IPS DF 6.9 (cell line): ENCODE measurements around the gene TUBB.
"Not testable (repeated sequence)": the region's sequence is repeated elsewhere in the genome, so short reads cannot be mapped to it uniquely, and the experiment has no call there.

Experiments
- DNase-seq: peaks from one replicate; pipeline ENCODE4 v3.0.0-alpha.2; 2013; ENCODE audit warnings: low read depth, low spot score
- H3K27ac ChIP-seq: one replicate; pipeline ENCODE4 v1.5.1; 2013; ENCODE audit warnings: low read length, control low read depth
- H3K27me3 ChIP-seq: 2 replicates; pipeline ENCODE4 v1.6.1; 2013; ENCODE audit warnings: mild to moderate bottlenecking, low read length; ENCODE audit not compliant: control insufficient read depth, insufficient read depth
- H3K36me3 ChIP-seq: 2 replicates; pipeline ENCODE4 v1.6.1; 2013; ENCODE audit warnings: low read length; ENCODE audit not compliant: control insufficient read depth, insufficient read depth
- H3K4me1 ChIP-seq: 2 replicates; pipeline ENCODE4 v1.6.1; 2013; ENCODE audit warnings: low read length; ENCODE audit not compliant: control insufficient read depth, insufficient read depth
- H3K4me3 ChIP-seq: 2 replicates; pipeline ENCODE4 v1.5.1; 2013; ENCODE audit warnings: mild to moderate bottlenecking, low read length
- H3K9me3 ChIP-seq: 2 replicates; pipeline ENCODE4 v1.6.1; 2013; ENCODE audit warnings: low read length, inconsistent platforms; ENCODE audit not compliant: control insufficient read depth, insufficient read depth
- WGBS: extraction: QIAGEN DNeasy Blood & Tissue Kit; methylation state at CpG from one replicate; pipeline ENCODE4 v1.1.7; 2013; ENCODE audit warnings: mixed read lengths, missing lambda C conversion rate; ENCODE audit not compliant: insufficient read length, insufficient coverage; 5-methylcytosine and 5-hydroxymethylcytosine counted together

The TUBB gene

GRCh38 chr6:30709101-30709868 is 10.9 kb upstream of the TUBB start:
- Histone ChIP-seq H3K27ac (no peak overlapping the region), H3K36me3 (peaks cover 29% of the 10 kb centered on the region), H3K27me3 (no peaks in the 10 kb centered on the region), H3K4me3 (no peak overlapping the region), H3K9me3 (no peaks in the 10 kb centered on the region), H3K4me1 (no peaks in the 10 kb centered on the region)
- DNase-seq = no peak
- no CpG with 5 or more reads among the region's 2 CpGs for WGBS

DNA sequence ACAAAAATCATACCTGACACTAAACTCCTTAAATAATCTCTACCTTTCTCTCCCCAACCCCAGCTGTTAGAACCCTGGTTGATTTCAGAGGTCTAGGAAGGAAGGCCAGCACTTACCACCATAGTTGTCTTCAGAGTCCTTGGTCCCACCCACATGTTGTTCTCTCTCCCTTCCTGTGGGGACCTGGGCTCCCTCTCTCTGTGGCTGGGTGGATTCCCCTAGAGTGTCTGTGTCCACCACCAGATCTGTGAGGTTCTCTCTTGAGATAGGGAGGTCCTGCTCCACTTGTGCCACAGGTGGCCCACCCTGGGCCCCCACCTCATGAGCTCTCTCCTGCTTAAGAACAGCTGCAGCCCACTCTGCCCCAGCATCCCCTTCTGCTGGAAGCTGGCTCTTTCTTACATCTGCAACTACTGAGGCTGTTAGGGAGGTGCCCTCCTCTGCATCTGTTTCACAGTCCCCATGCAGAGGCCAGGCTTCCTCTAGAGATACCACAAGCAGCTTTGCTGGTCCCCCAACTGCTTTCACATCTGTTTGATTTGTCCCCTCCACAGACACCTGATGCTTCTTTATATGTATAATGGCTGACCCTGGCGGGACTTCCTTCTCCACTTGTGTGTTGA is 8.3 kb upstream of the TUBB start:
- H3K36me3 ChIP-seq = peaks cover 28% of the 10 kb centered on the region
- no peak overlapping the region for H3K27ac ChIP-seq
- H3K9me3 ChIP-seq = no peaks in the 10 kb centered on the region
- H3K27me3 ChIP-seq = no peaks in the 10 kb centered on the region
- no peak overlapping the region for H3K4me3 ChIP-seq
- DNase-seq = no peak
- no peaks in the 10 kb centered on the region for H3K4me1 ChIP-seq
- WGBS = no CpG with 5 or more reads among the region's 1 CpG

GRCh38 chr6:30712441-30712945 is 7.7 kb upstream of the TUBB start:
- Histone ChIP-seq H3K4me3 (no peak overlapping the region), H3K36me3 (peaks cover 24% of the 10 kb centered on the region), H3K9me3 (no peaks in the 10 kb centered on the region), H3K27ac (no peak overlapping the region), H3K4me1 (no peaks in the 10 kb centered on the region), H3K27me3 (no peaks in the 10 kb centered on the region)
- no peak for DNase-seq
- WGBS = no CpG with 5 or more reads among the region's 7 CpGs

DNA sequence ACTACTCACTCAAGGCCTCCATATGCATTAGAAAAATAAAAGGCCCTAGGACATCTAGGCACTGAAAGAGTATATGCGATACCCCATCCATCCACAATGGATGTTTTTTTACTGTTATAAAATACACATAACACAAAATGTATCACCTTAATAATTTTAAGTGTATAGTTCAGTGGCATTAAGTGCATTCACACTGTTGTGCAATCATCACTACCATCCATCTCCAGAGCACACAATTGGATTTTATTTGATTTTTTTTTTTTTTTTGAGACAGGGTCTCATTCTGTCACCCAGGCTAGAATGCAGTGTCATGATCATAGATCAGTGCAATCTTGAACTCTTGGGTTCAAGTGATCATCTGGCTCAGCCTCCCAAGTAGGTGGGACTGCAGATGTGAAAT is 5.9 kb upstream of the TUBB start:
- no peak overlapping the region for H3K27ac ChIP-seq
- H3K4me1 ChIP-seq = no peaks in the 10 kb centered on the region
- H3K9me3 ChIP-seq = no peaks in the 10 kb centered on the region
- no peak overlapping the region for H3K4me3 ChIP-seq
- peaks cover 19% of the 10 kb centered on the region for H3K36me3 ChIP-seq
- no peak for DNase-seq
- no peaks in the 10 kb centered on the region for H3K27me3 ChIP-seq
- WGBS = no CpG with 5 or more reads among the region's 1 CpG

- H3K27ac ChIP-seq = no peak overlapping the region
- no peaks in the 10 kb centered on the region for H3K4me1 ChIP-seq
- no peaks in the 10 kb centered on the region for H3K9me3 ChIP-seq
- DNase-seq = no peak
- peaks cover 15% of the 10 kb centered on the region for H3K36me3 ChIP-seq
- no CpG with 5 or more reads among the region's 8 CpGs for WGBS
- H3K27me3 ChIP-seq = no peaks in the 10 kb centered on the region
- peak overlapping the region; percentile 56; the same call in 1 of the 2 replicates for H3K4me3 ChIP-seq
Observed at GRCh38 chr6:30716879-30717128, 3.3 kb upstream of the TUBB start.

- Histone ChIP-seq H3K36me3 (peaks cover 14% of the 10 kb centered on the region), H3K27me3 (no peaks in the 10 kb centered on the region), H3K4me3 (peak within 1 kb of the TSS; percentile 59; the same call in 1 of the 2 replicates), H3K27ac (no peak within 1 kb of the TSS), H3K4me1 (no peaks in the 10 kb centered on the region), H3K9me3 (no peaks in the 10 kb centered on the region)
- no CpG with 5 or more reads among the region's 48 CpGs for WGBS
- peak; percentile 99 for DNase-seq
Observed at GRCh38 chr6:30717129-30717844, 2.9 kb upstream of the TUBB start, which contains the start of gene MDC1. MDC1 (minus strand) TSS chr6:30717281; CDS start chr6:30715175, 2,106 bp downstream.

DNA sequence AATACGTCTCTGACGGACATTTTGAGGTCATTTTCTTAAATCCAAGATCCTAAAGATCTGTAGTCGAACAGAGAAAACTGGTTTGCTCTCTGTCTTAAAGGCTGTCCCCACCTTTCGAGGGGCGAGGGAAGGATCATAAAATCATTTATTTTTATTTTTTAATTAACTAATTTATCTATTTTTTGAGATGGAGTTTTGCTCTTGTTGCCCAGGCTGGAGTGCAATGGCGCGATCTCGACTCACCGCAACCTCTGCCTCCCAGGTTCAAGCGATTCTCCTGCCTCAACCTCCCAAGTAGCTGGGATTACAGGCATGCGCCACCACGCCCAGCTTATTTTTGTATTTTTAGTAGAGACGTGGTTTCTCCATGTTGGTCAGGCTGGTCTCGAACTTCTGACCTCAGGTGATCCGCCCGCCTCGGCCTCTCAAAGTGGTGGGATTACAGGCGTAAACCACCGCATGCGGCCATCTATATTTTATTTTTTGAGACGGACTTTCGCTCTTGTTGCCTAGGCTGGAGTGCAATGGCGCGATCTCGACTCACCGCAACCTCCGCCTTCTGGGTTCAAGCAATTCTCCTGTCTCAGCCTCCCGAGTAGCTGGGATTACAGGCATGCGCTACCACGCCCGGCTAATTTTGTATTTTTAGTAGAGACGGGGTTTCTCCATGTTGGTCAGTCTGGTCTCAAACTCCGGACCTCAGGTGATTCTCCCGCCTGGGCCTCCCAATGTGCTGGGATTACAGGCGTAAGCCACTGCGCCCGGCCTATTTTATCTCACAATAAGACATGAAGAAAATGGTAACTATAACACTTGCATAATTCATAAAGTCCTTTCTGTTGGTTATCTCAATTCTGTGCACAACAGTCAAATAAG is 2.1 kb upstream of the TUBB start:
- H3K9me3 ChIP-seq, H3K27ac ChIP-seq, H3K27me3 ChIP-seq, DNase-seq, H3K4me1 ChIP-seq: not testable (repeated sequence)
- Histone ChIP-seq H3K36me3 (peaks cover 13% of the 10 kb centered on the region), H3K4me3 (peak overlapping the region; percentile 59; the same call in 1 of the 2 replicates)
- WGBS = no CpG with 5 or more reads among the region's 37 CpGs

DNA sequence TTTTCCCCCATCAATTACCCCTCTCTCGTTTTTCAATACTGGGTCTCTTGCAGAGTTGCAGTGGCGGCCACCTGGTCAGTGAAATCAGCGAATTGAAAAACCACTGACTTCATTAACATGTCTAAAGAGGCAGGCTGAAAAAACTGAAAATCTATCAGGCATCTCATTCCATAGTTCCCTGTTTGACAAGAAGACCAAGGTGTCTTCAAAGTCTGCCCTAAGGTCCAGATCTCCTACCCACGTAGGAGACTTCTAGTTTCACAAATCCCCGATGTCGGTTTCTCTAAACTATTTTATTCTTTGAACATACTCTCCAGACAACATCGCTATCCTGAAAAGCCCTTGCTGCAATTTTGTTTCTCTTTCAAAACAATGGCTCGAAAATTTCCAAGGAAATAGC is 796 bp upstream of the TUBB start:
- H3K36me3 ChIP-seq = peaks cover 25% of the 10 kb centered on the region
- H3K27ac ChIP-seq = no peak overlapping the region
- DNase-seq = no peak
- H3K27me3 ChIP-seq = no peaks in the 10 kb centered on the region
- H3K4me3 ChIP-seq = peak overlapping the region; percentile 44; the same call in 1 of the 2 replicates
- H3K9me3 ChIP-seq = no peaks in the 10 kb centered on the region
- 0 out of 2 replicates have a peak, but pooled peaks cover 2% of the 10 kb centered on the region for H3K4me1 ChIP-seq
- no CpG with 5 or more reads among the region's 8 CpGs for WGBS

GRCh38 chr6:30720738-30721197 is 616 bp downstream of the TUBB start:
- peaks cover 32% of the 10 kb centered on the region for H3K36me3 ChIP-seq

More at GRCh38 chr6:30720738-30721197, 616 bp downstream of the TUBB start:
- Histone ChIP-seq H3K9me3 (no peaks in the 10 kb centered on the region), H3K27ac (no peak overlapping the region), H3K4me3 (peak overlapping the region; percentile 84), H3K27me3 (no peaks in the 10 kb centered on the region), H3K4me1 (0 out of 2 replicates have a peak, but pooled peaks cover 2% of the 10 kb centered on the region)
- no CpG with 5 or more reads among the region's 29 CpGs for WGBS
- DNase-seq = no peak
